GM18867 (cell line): ENCODE measurements around the gene OR9K2.
A peak's percentile ranks its signal among the peaks of the same experiment; 100 is the strongest.
"Not testable (repeated sequence)": the region's sequence is repeated elsewhere in the genome, so short reads cannot be mapped to it uniquely, and the experiment has no call there.

Experiments used
- ATAC-seq: cut with Tn5 transposase; IDR thresholded peaks from one replicate; pipeline ENCODE4 v1.9.1; 2021; ENCODE audit warnings: mild to moderate bottlenecking, moderate library complexity; ENCODE audit not compliant: unreplicated experiment

The OR9K2 gene

DNA sequence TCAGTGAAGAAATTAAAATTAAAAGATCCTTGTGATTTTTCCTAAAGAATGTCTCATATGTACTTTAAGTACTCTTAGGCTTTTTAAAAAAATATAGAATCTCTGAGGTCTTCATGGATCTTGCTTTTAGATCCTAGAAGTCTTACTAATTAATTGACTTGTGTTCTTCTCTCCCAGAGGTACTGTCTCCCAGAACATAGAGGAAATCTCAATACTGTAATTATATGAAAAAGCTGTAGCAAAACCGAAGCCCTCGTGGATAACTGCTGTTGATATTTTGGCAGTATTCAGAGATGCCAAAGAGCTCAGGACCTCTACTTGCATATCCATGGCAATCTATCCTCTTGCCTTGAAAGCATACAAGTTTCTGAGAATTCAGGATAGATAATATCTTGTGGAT is at the start of gene OR9K2:
Gene OR9K2, plus strand, starts transcription at position 301 of the 400 bp plus-strand sequence. CDS start 3,429 bp downstream, outside the sequence.
- no peak for ATAC-seq

DNA sequence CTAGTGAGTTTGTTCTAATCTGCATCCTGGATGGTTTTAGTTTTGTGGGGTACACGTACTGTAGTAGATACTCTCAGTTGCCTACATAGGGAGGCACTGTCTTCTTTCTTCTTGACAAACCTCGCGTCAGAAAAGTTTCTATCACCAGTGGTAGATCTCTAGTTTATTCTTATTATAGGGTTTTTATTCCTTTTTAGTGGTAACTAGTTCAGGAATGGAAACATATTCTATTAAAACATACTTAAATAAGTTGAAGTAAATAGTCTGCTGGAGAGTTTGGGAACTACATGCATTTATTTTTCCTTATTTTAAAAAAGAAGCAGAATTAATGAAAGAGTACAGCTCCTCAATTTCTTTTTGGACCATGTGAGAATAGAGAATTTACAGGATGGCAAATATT is 33.6 kb upstream of the OR9K2 start:
- ATAC-seq, result no peak

GRCh38 chr12:55112378-55112875 is 13.8 kb upstream of the OR9K2 start:
- ATAC-seq, result no peak

GRCh38 chr12:55116152-55116551 is 10.1 kb upstream of the OR9K2 start:
- ATAC-seq, result no peak

GRCh38 chr12:55132816-55133215 is 6.6 kb downstream of the OR9K2 start:
- ATAC-seq, result no peak

- peak; percentile 42 for ATAC-seq
Observed at GRCh38 chr12:55142669-55143565, 16.7 kb downstream of the OR9K2 start.

DNA sequence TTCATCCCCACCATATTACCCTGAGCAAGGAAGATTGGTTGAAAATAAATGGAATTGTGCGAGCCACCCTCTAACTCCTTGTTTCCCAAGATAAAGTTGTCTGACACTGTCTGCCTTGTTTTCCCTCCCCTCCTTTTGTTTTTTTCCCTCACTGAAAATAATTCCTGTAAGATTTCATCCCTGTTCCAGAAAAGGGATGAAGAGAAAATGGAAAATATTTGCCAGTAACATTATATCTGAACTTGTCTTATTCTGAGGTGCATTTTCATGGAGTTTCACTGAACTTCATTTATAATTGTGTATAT is 17.3 kb downstream of the OR9K2 start:
- no peak for ATAC-seq

GRCh38 chr12:55167010-55167640 is 40.9 kb downstream of the OR9K2 start:
- not testable (repeated sequence) for ATAC-seq

DNA sequence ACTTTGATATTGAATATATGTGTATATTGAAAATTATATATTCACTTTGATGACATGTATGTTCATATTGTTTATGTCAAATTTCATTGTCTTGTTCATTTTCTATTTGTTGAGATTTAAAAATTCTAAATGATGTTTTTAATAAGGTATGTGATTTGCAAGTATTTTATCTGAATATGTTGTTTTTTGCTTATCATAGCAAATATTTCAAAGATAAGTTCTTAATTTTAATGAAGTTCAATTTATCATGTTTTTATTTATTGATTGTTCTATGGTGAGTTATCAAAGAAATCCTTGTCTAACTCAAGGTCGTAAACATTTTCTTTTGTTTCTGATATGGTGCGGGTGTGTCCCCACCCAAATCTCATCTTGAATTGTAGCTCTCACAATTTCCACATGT is 45.2 kb downstream of the OR9K2 start:
- no peak for ATAC-seq

DNA sequence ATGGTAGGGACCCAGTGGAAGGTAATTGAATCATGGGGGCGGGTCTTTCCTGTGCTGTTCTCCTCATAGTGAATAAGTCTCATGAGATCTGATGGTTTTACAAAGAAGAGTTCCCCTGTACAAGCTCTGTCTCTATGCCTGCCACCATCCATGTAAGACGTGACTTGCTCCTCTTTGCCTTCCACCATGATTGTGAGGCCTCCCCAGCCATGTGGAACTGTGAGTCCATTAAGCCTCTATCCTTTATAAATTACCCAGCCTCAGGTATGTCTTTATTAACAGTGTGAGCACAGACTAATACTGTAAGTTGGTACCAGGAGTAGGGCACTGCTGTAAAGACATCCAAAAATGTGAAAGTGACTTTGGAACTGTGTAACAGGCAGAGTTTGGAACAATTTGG is 45.6 kb downstream of the OR9K2 start:
- not testable (repeated sequence) for ATAC-seq

GRCh38 chr12:55172686-55173085 is 46.5 kb downstream of the OR9K2 start:
- ATAC-seq, result no peak

DNA sequence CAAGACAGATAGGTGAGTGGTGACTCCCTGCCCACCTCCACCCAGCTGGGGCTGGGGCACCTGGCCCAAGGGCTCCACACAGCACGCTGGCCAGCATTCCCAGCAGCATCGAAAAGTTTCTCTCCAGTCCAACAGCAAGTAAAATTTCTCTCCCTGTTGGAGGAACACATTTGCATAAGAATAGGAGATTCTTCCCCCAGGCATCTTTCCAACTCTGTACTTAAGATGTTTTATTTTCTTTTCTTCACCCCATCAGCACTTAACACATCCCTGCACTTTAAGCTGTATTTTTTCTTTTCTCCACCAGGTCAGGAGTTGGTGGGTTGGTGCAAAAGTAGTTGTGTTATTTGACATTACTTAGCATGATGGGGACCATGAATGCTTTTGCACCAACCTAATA is 47.2 kb downstream of the OR9K2 start:
- no peak for ATAC-seq
